GM12878 (cell line): ENCODE measurements around the gene THOC1. TPM values are rescaled to one million over a fixed set of nuclear protein-coding genes. Genes with fewer than 3 reads are reported as not detected.

ENCODE experiments used
- ATAC-seq: fragments of 200-7000 bp; cut with Tn5 transposase; 3 replicates; pipeline ENCODE4 v1.9.1; 2020; ENCODE audit warnings: mild to moderate bottlenecking, moderate library complexity
- BruUV-seq: library from RNA; stranded (reverse); fragments of 400-500 nt; replicated peaks from 2 replicates; lab custom pipeline; 2021; lab: Mats Ljungman, UMichigan
- CTCF ChIA-PET: fragments of 300-600 bp; sonication (Branson Sonifier 250); formaldehyde crosslinking; extraction: SDS; loops from one replicate; lab custom pipeline; 2021; ENCODE audit warnings: inconsistent platforms; lab: Yijun Ruan, JAX
- POLR2A ChIA-PET: fragments of 350-600 bp; formaldehyde crosslinking; extraction: SDS; loops from one replicate; lab custom pipeline; 2021; ENCODE audit warnings: inconsistent platforms; lab: Charles Lee
- RAD21 ChIA-PET: fragments of 300-600 bp; sonication (Branson Sonifier 250); formaldehyde crosslinking; loops from one replicate; lab custom pipeline; 2023; ENCODE audit warnings: antibody characterized with exemption; ENCODE audit not compliant: unreplicated experiment; lab: Charles Lee
- SMC1A ChIA-PET: fragments of 300-600 bp; sonication (Branson Sonifier 250); formaldehyde crosslinking; loops from one replicate; lab custom pipeline; 2023; ENCODE audit not compliant: unreplicated experiment, uncharacterized antibody; lab: Charles Lee
- DNase-seq: peaks from one replicate; pipeline ENCODE4 v3.0.0-alpha.2; 2011; ENCODE audit warnings: low read depth, low spot score
- FAIRE-seq: peaks from 3 replicates; lab custom pipeline; 2011; peaks lifted over from hg19 to GRCh38; lab: Jason Lieb, UNC
- H2AFZ ChIP-seq: 2 replicates; pipeline ENCODE4 v1.6.0; 2011; ENCODE audit warnings: low read depth, low read length, control low read depth; ENCODE audit not compliant: control insufficient read depth
- H3K27ac ChIP-seq: 2 replicates; pipeline ENCODE4 v1.5.1; 2011; ENCODE audit warnings: control low read depth; ENCODE audit not compliant: control insufficient read depth, insufficient read depth
- H3K27me3 ChIP-seq, 2 experiments: replicated peaks in 1 of 2; 2 replicates each; pipeline versions ENCODE4 v1.6.0 to v1.6.1; 2011; ENCODE audit warnings: low read length in 1 of 2; ENCODE audit not compliant: control insufficient read depth in 2 of 2, insufficient read depth in 2 of 2
- H3K36me3 ChIP-seq, 2 experiments: 2 replicates each; pipeline ENCODE4 v1.5.1; 2011; ENCODE audit warnings: low read length in 1 of 2; ENCODE audit not compliant: control insufficient read depth in 2 of 2, insufficient read depth in 2 of 2
- H3K4me1 ChIP-seq: 2 replicates; pipeline ENCODE4 v1.6.1; 2011; ENCODE audit warnings: mild to moderate bottlenecking, low read length, moderate library complexity, mixed read lengths; ENCODE audit not compliant: control insufficient read depth, insufficient read depth
- H3K4me2 ChIP-seq: 2 replicates; pipeline ENCODE4 v1.6.0; 2011; ENCODE audit warnings: control low read depth; ENCODE audit not compliant: control insufficient read depth, insufficient read depth
- H3K4me3 ChIP-seq: fragments of 200-600 bp; sonication (generic); 2 replicates; pipeline ENCODE4 v1.5.1; 2016
- H3K79me2 ChIP-seq: 2 replicates; pipeline ENCODE4 v1.6.0; 2011; ENCODE audit warnings: low read length; ENCODE audit not compliant: control insufficient read depth, insufficient read depth
- H3K9ac ChIP-seq: 2 replicates; pipeline ENCODE4 v1.8.0; 2011; ENCODE audit warnings: low read length, control low read depth, mixed read lengths; ENCODE audit not compliant: control insufficient read depth, insufficient read depth
- H3K9me3 ChIP-seq: replicated peaks from 3 replicates; pipeline ENCODE4 v1.5.1; 2011; ENCODE audit warnings: mild to moderate bottlenecking, low read length; ENCODE audit not compliant: control insufficient read depth, insufficient read depth
- H4K20me1 ChIP-seq: 2 replicates; pipeline ENCODE4 v1.6.0; 2011; ENCODE audit not compliant: control insufficient read depth, insufficient read depth
- CHD1 ChIP-seq: IDR thresholded peaks from 2 replicates; pipeline ENCODE4 v1.6.1; 2012; ENCODE audit warnings: low read depth, low read length, improper control_type of control experiment
- FOXM1 ChIP-seq: IDR thresholded peaks from 2 replicates; pipeline ENCODE4 v1.6.1; 2012; ENCODE audit warnings: low read depth, mild to moderate bottlenecking, inconsistent platforms, low read length, moderate library complexity
- HDAC2 ChIP-seq: fragments of 200-600 bp; sonication (generic); IDR thresholded peaks from 2 replicates; pipeline ENCODE4 v1.6.1; 2017
- HSF1 ChIP-seq: fragments of 150-350 bp; IDR thresholded peaks from 2 replicates; pipeline ENCODE4 v1.6.1; 2014; ENCODE audit warnings: mild to moderate bottlenecking, low read depth, low read length
- IRF3 ChIP-seq: fragments of 450-650 bp; IDR thresholded peaks from 2 replicates; pipeline ENCODE4 v1.6.1; 2014; ENCODE audit warnings: mild to moderate bottlenecking
- IRF4 ChIP-seq: IDR thresholded peaks from 2 replicates; pipeline ENCODE4 v1.6.1; 2011; ENCODE audit warnings: low read depth, low read length
- NFXL1 ChIP-seq: fragments of 450-650 bp; IDR thresholded peaks from 2 replicates; pipeline ENCODE4 v1.6.1; 2017; ENCODE audit warnings: antibody characterized with exemption, mild to moderate bottlenecking, borderline replicate concordance
- RAD51 ChIP-seq: fragments of 450-650 bp; IDR thresholded peaks from 2 replicates; pipeline ENCODE4 v1.6.1; 2016; ENCODE audit warnings: moderate library complexity, mild to moderate bottlenecking, inconsistent platforms
- RELB ChIP-seq: fragments of 450-650 bp; IDR thresholded peaks from 2 replicates; pipeline ENCODE4 v1.6.1; 2017; ENCODE audit warnings: low read depth, mild to moderate bottlenecking, moderate library complexity
- SMARCA5 ChIP-seq: fragments of 450-650 bp; IDR thresholded peaks from 2 replicates; pipeline ENCODE4 v1.6.1; 2017; ENCODE audit warnings: mild to moderate bottlenecking
- TCF12 ChIP-seq: IDR thresholded peaks from 2 replicates; pipeline ENCODE4 v1.6.1; 2011; ENCODE audit warnings: low read depth, mild to moderate bottlenecking, low read length
- WGBS: methylation state at CpG from one replicate; pipeline ENCODE4 v1.1.6; 2016; ENCODE audit warnings: low lambda C conversion rate; ENCODE audit not compliant: insufficient replicate concordance, insufficient coverage; ENCODE audit errors: missing lambda C conversion rate; 5-methylcytosine and 5-hydroxymethylcytosine counted together
- in situ Hi-C: fragments of 300-500 bp; cut with MboI; formaldehyde crosslinking; loops from 9 replicates; pipeline ENCODE4 v1.14.3; 2018; ENCODE audit warnings: mixed read lengths
- intact Hi-C: fragments of 100-400 bp; cut with micrococcal nuclease; formaldehyde crosslinking; loops from one replicate; pipeline ENCODE4 v1.14.2; 2022; ENCODE audit not compliant: unreplicated experiment
- polyA plus RNA-seq, 11 experiments: library from polyadenylated mRNA; depleted of rRNA in 4 of 11; unstranded in 6 of 11; stranded (reverse) in 5 of 11; fragments of >200 nt; fragmentation: Nextera tagmentation in 4 of 11; fragmentation: Illumina TruSeq in 1 of 11; extraction: Ambion mirVana in 4 of 11; extraction: Trizol in 1 of 11; gene quantifications; 1 replicate in 1 of 11; 2 replicates in 10 of 11; pipeline versions ENCODE4 v1.2.1 to v1.2.3, GENCODE V29; 2011 to 2016; ENCODE audit warnings: inconsistent platforms in 2 of 11, missing spikeins in 2 of 11, low read depth in 1 of 11
- total RNA-seq, 4 experiments: library from RNA; depleted of rRNA in 3 of 4; stranded (reverse); fragments of >200 nt in 3 of 4; fragmentation: Illumina TruSeq in 1 of 4; extraction: Trizol in 1 of 4; gene quantifications; 2 replicates each; pipeline versions ENCODE4 v1.2.1 to v1.2.3, GENCODE V29; 2013 to 2021

The THOC1 gene
- total and polyA plus RNA-seq, 10 of the 15 experiments (the other 5 are each of a cell fraction or from before 2014, with no cell fraction given) = 32.8 to 99.8 (median 49.0) TPM

DNA sequence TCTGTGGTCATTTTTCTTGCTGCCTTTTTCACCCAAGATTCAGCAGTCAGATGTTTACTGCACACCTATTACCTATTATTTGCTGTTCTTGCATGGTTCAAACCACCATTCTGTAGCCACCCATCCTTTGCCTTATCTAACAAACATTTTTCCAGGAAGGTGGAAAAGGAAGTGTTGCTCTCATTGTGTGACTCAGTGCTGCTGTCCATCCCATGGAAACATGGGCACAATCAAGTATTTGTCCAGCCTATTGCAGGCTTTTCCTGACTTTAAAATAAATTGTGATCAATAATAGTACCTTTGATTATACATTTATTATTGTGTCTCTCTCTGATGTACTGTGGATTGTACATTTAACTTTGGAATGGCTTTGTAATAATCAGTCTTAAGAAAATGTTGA lies 56.3 kb downstream of the THOC1 start:
- no peak for FAIRE-seq

GRCh38 chr18:210733-211132 lies 57.1 kb downstream of the THOC1 start:
- no peak overlapping the region for H3K9ac ChIP-seq
- H3K79me2 ChIP-seq = no peaks in the 10 kb centered on the region
- ChIA-PET SMC1A (no interaction called here), CTCF (no interaction called here), RAD21 (no interaction called here), POLR2A (no interaction called here)
- no peak overlapping the region for H3K27ac ChIP-seq
- no peaks in the 10 kb centered on the region for H3K9me3 ChIP-seq
- no peaks in the 10 kb centered on the region for H3K4me1 ChIP-seq
- H3K4me3 ChIP-seq = no peak overlapping the region
- TF ChIP-seq SMARCA5 = no peak
- TF ChIP-seq IRF3 = no peak
- no peak for TF ChIP-seq NFXL1
- no peak for TF ChIP-seq RAD51
- TF ChIP-seq HSF1 = no peak
- no peak for TF ChIP-seq IRF4
- no peak for TF ChIP-seq HDAC2
- TF ChIP-seq RELB = no peak
- TF ChIP-seq CHD1 = no peak
- no peak overlapping the region for H2AFZ ChIP-seq
- H3K4me2 ChIP-seq = no peak overlapping the region
- intact Hi-C loops = no loop called here
- no peaks in the 10 kb centered on the region for H3K27me3 ChIP-seq
- DNase-seq = no peak
- in situ Hi-C loops = no loop called here
- no TSS peak for BruUV-seq
- H4K20me1 ChIP-seq = no peaks in the 10 kb centered on the region
- peaks cover 3 to 30% of the 10 kb centered on the region in 2 experiments for H3K36me3 ChIP-seq
- no peak for ATAC-seq
- whole genome bisulfite sequencing = 99% methylated on average over 4 of the region's 4 CpGs
- FAIRE-seq = no peak

More for the DNA sequence above, 56.3 kb downstream of the THOC1 start:
- Histone ChIP-seq H3K9me3 (no peaks in the 10 kb centered on the region), H3K27me3 (no peaks in the 10 kb centered on the region), H3K9ac (no peak overlapping the region), H3K4me1 (no peaks in the 10 kb centered on the region), H3K4me3 (no peak overlapping the region), H3K36me3 (peaks cover 3 to 31% of the 10 kb centered on the region in 2 experiments), H3K27ac (no peak overlapping the region), H2AFZ (no peak overlapping the region), H3K4me2 (no peak overlapping the region), H4K20me1 (no peaks in the 10 kb centered on the region), H3K79me2 (no peaks in the 10 kb centered on the region)
- in situ Hi-C loops (no loop called here), intact Hi-C loops (no loop called here)
- SMC1A ChIA-PET = no interaction called here
- RAD21 ChIA-PET = no interaction called here
- TSS peak; percentile 47 for BruUV-seq
- no peak for DNase-seq
- TF ChIP-seq TCF12 (no peak), FOXM1 (no peak)
- ATAC-seq = no peak
- CTCF ChIA-PET = no interaction called here
- POLR2A ChIA-PET = no interaction called here
